Astrocyte of the spinal cord (primary cell): ENCODE measurements around the gene P3H3.

Experiments
- DNase-seq: peaks from one replicate; pipeline ENCODE4 v3.0.0; 2011; ENCODE audit warnings: low read depth, low spot score
- H3K4me3 ChIP-seq: 2 replicates; pipeline ENCODE4 v1.5.1; 2011; ENCODE audit warnings: low read depth, mild to moderate bottlenecking, low read length, moderate library complexity
- in situ Hi-C: cut with HindIII; loops from 2 replicates; pipeline ENCODE4 v1.10.0; 2017; ENCODE audit warnings: low sequenced_read_pairs
- TF ChIP-seq, protein P1 (sequence below): IDR thresholded peaks from 2 replicates; pipeline ENCODE4 v1.5.1; 2012; ENCODE audit warnings: low read depth, mild to moderate bottlenecking, low read length, inconsistent platforms

P3H3 gene

DNA sequence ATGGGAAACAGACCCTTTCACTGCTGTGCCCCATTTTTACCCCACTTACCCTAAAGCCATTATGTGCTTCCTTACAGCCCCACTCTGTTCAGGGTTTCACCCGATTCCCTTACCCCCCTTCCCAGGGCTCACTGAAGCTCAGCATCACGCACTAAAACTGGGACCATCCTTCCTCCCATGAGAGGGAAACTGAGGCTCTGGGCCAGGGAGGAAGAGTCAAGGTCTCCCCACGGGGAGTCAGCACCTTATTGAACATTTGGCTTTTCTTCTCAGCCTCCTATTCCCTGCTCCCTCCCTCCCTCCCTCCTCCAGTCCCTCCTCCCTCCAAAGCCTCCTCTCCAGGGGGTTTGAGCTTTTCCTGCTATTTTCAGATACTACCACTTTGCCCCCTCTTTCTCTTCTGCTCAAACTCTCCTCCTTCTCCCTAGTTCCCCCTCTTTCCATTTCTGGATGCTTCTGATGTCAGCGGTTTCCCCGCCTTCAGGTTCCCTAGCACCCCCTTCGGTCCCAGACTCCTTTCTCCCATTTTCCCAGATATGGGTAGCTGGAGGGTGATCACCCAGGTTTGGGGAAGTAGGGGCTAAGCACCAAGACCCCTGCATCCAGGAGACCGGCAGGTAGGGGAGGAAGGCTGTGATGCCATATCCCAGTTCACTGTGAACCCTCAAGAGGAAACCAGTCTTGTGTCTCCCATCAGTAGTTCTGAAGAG lies 5.6 kb upstream of the P3H3 start:
- H3K4me3 ChIP-seq, result peak overlapping the region; percentile 52
- no peak for DNase-seq
- in situ Hi-C loops, result no loop called here
- TF ChIP-seq, protein P1, sequence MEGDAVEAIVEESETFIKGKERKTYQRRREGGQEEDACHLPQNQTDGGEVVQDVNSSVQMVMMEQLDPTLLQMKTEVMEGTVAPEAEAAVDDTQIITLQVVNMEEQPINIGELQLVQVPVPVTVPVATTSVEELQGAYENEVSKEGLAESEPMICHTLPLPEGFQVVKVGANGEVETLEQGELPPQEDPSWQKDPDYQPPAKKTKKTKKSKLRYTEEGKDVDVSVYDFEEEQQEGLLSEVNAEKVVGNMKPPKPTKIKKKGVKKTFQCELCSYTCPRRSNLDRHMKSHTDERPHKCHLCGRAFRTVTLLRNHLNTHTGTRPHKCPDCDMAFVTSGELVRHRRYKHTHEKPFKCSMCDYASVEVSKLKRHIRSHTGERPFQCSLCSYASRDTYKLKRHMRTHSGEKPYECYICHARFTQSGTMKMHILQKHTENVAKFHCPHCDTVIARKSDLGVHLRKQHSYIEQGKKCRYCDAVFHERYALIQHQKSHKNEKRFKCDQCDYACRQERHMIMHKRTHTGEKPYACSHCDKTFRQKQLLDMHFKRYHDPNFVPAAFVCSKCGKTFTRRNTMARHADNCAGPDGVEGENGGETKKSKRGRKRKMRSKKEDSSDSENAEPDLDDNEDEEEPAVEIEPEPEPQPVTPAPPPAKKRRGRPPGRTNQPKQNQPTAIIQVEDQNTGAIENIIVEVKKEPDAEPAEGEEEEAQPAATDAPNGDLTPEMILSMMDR, result no peak

DNA sequence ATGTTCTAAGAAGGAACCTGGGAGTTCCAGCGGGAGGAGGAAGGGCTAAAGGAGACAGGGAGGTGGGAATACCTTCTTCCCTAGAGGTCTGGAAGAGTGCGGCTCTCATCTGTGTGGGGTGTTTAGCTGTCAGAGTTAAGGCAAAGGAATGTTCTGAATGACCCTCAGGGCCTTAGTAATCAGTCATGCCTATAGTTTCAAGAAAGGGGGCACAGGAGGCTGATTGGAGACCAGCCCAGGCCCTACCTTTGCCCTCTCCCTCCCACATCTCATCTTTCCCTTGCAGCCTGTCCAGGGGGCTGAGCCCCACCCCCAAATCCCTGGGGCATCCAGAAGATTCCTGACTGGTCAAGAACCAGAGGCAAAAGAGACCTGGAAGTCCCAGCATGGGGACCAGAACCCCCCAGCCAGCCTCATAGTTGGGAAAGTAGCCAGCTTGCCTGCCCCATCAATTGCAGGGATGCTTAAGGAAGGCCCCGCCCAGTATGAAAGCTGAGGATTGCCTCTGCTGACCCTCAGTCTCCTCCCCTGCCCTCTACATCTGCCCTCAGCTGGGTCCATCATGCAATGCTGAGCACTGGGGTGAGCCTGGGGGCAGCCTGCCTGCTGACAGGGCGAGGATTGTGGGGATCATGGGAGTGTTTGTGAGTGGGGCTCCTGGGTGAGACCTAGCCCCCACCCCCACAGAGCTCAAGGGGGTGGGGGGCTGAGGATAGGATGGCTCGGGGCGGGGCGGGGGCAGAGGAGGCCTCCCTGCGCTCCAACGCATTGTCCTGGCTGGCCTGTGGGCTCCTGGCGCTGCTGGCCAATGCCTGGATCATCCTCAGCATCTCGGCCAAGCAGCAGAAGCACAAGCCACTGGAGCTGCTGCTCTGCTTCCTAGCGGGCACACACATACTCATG lies 4.8 kb upstream of the P3H3 start:
- in situ Hi-C loops, result no loop called here
- H3K4me3 ChIP-seq, result no peak overlapping the region
- TF ChIP-seq, protein P1, result no peak
- no peak for DNase-seq

DNA sequence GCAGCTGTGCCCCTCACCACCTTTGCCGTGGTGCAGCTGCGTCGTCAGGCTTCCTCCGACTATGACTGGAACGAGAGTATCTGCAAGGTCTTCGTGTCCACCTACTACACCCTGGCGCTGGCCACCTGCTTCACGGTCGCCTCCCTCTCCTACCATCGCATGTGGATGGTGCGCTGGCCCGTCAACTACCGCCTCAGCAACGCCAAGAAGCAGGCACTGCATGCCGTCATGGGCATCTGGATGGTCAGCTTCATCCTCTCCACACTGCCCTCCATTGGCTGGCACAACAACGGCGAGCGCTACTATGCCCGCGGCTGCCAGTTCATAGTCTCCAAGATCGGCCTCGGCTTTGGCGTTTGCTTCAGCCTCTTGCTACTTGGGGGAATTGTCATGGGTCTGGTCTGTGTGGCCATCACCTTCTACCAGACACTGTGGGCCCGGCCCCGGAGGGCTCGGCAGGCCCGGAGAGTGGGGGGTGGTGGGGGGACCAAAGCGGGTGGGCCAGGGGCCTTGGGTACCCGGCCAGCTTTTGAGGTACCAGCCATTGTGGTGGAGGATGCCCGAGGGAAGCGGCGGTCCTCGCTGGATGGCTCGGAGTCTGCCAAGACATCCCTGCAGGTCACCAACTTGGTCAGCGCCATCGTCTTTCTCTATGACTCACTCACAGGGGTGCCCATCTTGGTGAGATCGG lies 4.0 kb upstream of the P3H3 start:
- in situ Hi-C loops, result no loop called here
- no peak for DNase-seq
- TF ChIP-seq, protein P1, result no peak
- H3K4me3 ChIP-seq, result no peak overlapping the region

DNA sequence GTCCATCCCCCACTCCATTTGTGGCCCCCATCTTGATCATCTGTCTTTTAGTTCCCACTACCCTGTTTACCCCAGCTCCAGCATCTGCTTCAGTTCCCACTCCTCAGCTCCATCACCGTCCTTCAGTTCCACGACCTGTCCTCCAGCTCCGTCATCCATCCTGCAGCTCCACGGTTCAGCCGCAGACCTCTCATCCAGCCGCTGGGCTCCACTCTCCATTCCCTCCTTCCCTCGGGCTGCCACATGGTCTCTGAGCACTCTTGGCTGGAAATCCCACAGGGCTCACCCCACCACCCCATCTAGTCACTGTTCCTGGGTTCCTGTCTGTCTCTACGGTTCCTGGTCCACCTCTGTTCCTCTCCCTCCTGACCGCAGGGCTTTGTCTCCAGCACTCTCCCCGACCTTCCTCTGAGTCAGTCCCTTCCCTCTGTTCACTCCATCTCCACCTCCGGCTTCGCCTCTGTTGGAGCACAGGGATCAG lies 3.3 kb upstream of the P3H3 start:
- TF ChIP-seq, protein P1, result no peak
- peak; percentile 42 for DNase-seq
- H3K4me3 ChIP-seq, result peak overlapping the region; percentile 24
- in situ Hi-C loops, result no loop called here

DNA sequence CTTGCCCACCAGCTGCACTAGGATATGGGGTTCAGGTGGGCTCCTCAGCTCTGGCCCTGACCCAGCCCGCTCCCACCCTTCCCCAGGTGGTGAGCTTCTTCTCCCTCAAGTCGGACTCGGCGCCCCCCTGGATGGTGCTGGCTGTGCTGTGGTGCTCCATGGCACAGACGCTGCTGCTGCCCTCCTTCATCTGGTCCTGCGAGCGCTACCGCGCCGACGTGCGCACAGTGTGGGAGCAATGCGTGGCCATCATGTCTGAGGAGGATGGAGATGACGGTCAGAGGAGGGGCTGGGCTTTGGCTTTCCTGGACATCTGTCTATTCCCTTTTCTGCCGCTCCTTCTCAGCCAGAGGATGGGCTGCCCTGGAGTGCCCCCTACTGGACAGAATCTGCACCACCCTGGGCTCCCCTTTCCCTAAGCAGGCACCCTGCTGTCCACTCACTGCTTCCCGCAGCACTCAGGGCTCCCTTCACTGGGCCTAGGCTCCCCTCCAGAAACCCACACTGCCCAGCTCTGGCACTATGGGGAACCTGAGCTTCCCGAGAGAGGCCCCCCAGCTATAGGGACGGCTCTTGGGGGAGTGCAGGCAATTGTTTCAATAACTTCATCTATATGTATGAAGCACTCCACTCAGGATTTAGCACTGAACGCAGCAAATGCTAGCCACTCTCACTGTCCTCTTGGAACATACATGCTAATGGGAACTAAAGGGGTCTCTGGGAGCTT lies 2.6 kb upstream of the P3H3 start:
- peak; percentile 82 for DNase-seq
- in situ Hi-C loops, result no loop called here
- TF ChIP-seq, protein P1, result peak; percentile 97
- H3K4me3 ChIP-seq, result peak overlapping the region; percentile 24

DNA sequence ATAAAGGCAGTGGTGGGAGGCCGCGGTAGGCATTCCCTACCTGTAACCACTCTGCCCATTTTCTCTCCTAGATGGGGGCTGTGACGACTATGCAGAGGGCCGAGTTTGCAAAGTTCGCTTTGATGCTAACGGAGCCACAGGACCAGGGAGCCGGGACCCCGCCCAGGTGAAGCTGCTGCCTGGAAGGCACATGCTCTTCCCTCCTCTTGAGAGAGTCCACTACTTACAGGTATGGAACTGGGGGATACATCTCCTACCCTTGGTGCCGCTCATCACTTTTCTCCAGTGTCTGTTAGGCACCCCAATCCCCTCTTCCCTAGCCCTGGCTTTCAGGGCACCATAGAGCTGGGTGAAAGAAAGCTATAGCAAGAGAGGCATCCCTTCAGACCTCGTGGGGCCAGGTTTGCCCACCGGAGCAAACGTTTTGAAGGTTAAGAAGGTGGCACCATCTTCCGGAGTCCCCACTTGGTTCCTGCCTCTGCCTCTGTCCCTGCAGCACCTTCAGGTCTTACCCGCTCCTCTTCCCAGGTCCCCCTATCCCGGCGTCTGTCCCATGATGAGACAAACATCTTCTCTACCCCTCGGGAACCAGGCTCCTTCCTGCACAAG lies 2.0 kb upstream of the P3H3 start:
- no peak overlapping the region for H3K4me3 ChIP-seq
- in situ Hi-C loops, result no loop called here
- no peak for DNase-seq
- TF ChIP-seq, protein P1, result no peak
